SK-N-SH treated with all-trans-retinoic acid at 6 μM for 48 hours (cell line): ENCODE data around the gene ALPL.

Experiments used
- ATAC-seq: fragments of 200-7000 bp; cut with Tn5 transposase; 3 replicates; pipeline ENCODE4 v1.9.1; 2020; ENCODE audit warnings: mild to moderate bottlenecking, moderate library complexity
- ARNTL ChIP-seq: fragments of 450-650 bp; formaldehyde crosslinking; IDR thresholded peaks from 2 replicates; pipeline ENCODE4 v1.5.0; 2020; ENCODE audit warnings: low read depth, mild to moderate bottlenecking, moderate library complexity, borderline replicate concordance
- BACH2 ChIP-seq: fragments of 250-450 bp; sonication (Bioruptor Pico); IDR thresholded peaks from 2 replicates; pipeline ENCODE4 v1.9.0; 2021; ENCODE audit warnings: mild to moderate bottlenecking, borderline replicate concordance
- CSRNP3 ChIP-seq: fragments of 250-450 bp; sonication (Bioruptor Pico); IDR thresholded peaks from 2 replicates; pipeline ENCODE4 v1.5.1; 2021; ENCODE audit warnings: mild to moderate bottlenecking, moderate library complexity
- ESRRG ChIP-seq: fragments of 250-450 bp; sonication (Bioruptor Pico); IDR thresholded peaks from 2 replicates; pipeline ENCODE4 v1.6.1; 2021; ENCODE audit warnings: mild to moderate bottlenecking
- GLIS3 ChIP-seq: fragments of 250-450 bp; sonication (Bioruptor Pico); IDR thresholded peaks from 2 replicates; pipeline ENCODE4 v1.5.0; 2020; ENCODE audit warnings: mild to moderate bottlenecking, moderate library complexity
- ISL1 ChIP-seq: fragments of 250-450 bp; sonication (Bioruptor Pico); IDR thresholded peaks from 2 replicates; pipeline ENCODE4 v2.1.2; 2022; ENCODE audit warnings: mild to moderate bottlenecking, moderate library complexity
- OSR1 ChIP-seq: fragments of 250-450 bp; sonication (Bioruptor Pico); IDR thresholded peaks from 2 replicates; pipeline ENCODE4 v1.8.0; 2022; ENCODE audit warnings: moderate library complexity, mild to moderate bottlenecking, inconsistent platforms
- PPARA ChIP-seq: fragments of 250-450 bp; sonication (Bioruptor Pico); IDR thresholded peaks from 2 replicates; pipeline ENCODE4 v1.5.0; 2020; ENCODE audit warnings: mild to moderate bottlenecking, borderline replicate concordance
- RARB ChIP-seq: fragments of 250-450 bp; sonication (Bioruptor Pico); IDR thresholded peaks from 2 replicates; pipeline ENCODE4 v1.8.0; 2021; ENCODE audit warnings: mild to moderate bottlenecking, moderate library complexity
- SNAI2 ChIP-seq: fragments of 250-450 bp; sonication (Bioruptor Pico); IDR thresholded peaks from 2 replicates; pipeline ENCODE4 v1.5.0; 2020; ENCODE audit warnings: mild to moderate bottlenecking, moderate library complexity
- TCF4 ChIP-seq: fragments of 250-450 bp; sonication (Bioruptor Pico); IDR thresholded peaks from 2 replicates; pipeline ENCODE4 v1.8.0; 2021; ENCODE audit warnings: mild to moderate bottlenecking, moderate library complexity, borderline replicate concordance
- TOX ChIP-seq: fragments of 250-450 bp; sonication (Bioruptor Pico); IDR thresholded peaks from 2 replicates; pipeline ENCODE4 v1.8.0; 2021; ENCODE audit warnings: mild to moderate bottlenecking, moderate library complexity, borderline replicate concordance
- ZC3H10 ChIP-seq: fragments of 250-450 bp; sonication (Bioruptor Pico); IDR thresholded peaks from 2 replicates; pipeline ENCODE4 v1.5.1; 2021; ENCODE audit warnings: mild to moderate bottlenecking, moderate library complexity
- ZFP3 ChIP-seq: fragments of 250-450 bp; sonication (Bioruptor Pico); IDR thresholded peaks from 2 replicates; pipeline ENCODE4 v1.5.0; 2020; ENCODE audit warnings: mild to moderate bottlenecking, moderate library complexity
- ZFP30 ChIP-seq: fragments of 450-650 bp; formaldehyde crosslinking; IDR thresholded peaks from 2 replicates; pipeline ENCODE4 v1.5.0; 2022; ENCODE audit warnings: mild to moderate bottlenecking, moderate library complexity
- ZNF565 ChIP-seq: fragments of 450-650 bp; formaldehyde crosslinking; conservative IDR thresholded peaks from 2 replicates; pipeline ENCODE4 v1.5.0; 2020; ENCODE audit warnings: low read depth, mild to moderate bottlenecking, moderate library complexity
- ZNF70 ChIP-seq: fragments of 450-650 bp; formaldehyde crosslinking; IDR thresholded peaks from 2 replicates; pipeline ENCODE4 v1.5.0; 2020; ENCODE audit warnings: mild to moderate bottlenecking, moderate library complexity
- ZNF8 ChIP-seq: fragments of 450-650 bp; formaldehyde crosslinking; IDR thresholded peaks from 2 replicates; pipeline ENCODE4 v1.5.0; 2020; ENCODE audit warnings: mild to moderate bottlenecking, moderate library complexity
- TF ChIP-seq, protein P1 (sequence below): fragments of 250-450 bp; sonication (Bioruptor Pico); IDR thresholded peaks from 2 replicates; pipeline ENCODE4 v1.5.1; 2020; ENCODE audit warnings: low read depth, mild to moderate bottlenecking, moderate library complexity
- TF ChIP-seq, protein P2 (sequence below): fragments of 250-450 bp; sonication (Bioruptor Pico); IDR thresholded peaks from 2 replicates; pipeline ENCODE4 v1.8.0; 2021; ENCODE audit warnings: low read depth, mild to moderate bottlenecking, moderate library complexity, borderline replicate concordance
- TF ChIP-seq, protein P3 (sequence below): fragments of 250-450 bp; sonication (Bioruptor Pico); IDR thresholded peaks from 2 replicates; pipeline ENCODE4 v1.8.0; 2020; ENCODE audit warnings: mild to moderate bottlenecking, moderate library complexity, borderline replicate concordance
- TF ChIP-seq, protein P4 (sequence below): fragments of 250-450 bp; sonication (Bioruptor Pico); IDR thresholded peaks from 2 replicates; pipeline ENCODE4 v1.5.0; 2020; ENCODE audit warnings: mild to moderate bottlenecking, moderate library complexity

The ALPL gene

DNA sequence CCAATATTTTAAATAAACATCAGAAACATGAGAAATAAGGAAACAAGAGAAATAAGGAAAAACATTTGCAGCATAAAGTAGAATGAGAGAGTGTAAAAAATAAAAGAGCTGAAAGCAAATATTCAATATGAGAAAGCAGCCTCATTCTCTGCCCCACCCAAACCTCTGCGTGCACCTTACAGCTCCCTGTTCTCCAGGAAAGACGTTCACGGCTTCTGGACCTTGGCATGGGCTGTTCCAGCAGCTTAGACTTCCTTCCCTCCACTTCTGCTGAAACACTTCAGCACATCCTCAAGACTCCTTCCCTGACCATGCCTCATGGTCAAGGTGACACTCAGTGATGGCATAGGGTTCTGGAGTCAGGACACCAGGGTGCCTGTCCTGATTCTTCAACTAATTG lies 23.3 kb downstream of the ALPL start (continued):
- TF ChIP-seq ZNF8 (CRISPR knock-in tag) (no peak), ARNTL (CRISPR knock-in tag) (no peak), PPARA (CRISPR knock-in tag) (no peak), ZFP3 (no peak), SNAI2 (CRISPR knock-in tag) (no peak), ESRRG (no peak), ISL1 (CRISPR knock-in tag) (no peak), BACH2 (CRISPR knock-in tag) (no peak), ZFP30 (CRISPR knock-in tag) (no peak)

DNA sequence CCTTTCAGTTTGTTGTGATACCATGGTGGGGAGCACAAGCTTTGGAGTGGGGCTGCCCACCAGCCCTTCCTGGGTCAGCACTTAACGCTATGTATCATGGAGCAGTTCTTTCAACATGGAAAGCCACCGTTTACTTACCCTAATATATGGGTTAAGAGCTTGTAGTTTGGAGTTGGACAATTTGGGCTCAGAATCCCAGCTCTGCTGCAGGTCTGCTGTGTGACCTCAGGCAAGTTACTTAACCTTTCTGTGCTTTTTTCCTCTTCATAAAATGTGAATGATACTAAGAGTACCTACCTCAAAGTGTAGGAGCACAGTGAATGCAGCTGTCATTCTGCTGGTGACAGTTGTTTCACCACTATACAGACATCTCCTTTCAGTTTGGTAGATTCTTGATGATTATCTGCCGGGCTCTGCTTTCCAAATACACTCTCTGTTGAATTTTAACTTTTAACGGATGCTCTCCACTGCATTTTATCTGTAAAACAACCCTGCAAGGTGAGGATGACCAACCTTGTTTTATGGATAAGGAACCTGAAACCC lies 23.8 kb downstream of the ALPL start:
- no peak for ATAC-seq
- TF ChIP-seq CSRNP3 (CRISPR knock-in tag) (no peak), ZNF8 (CRISPR knock-in tag) (no peak), ESRRG (no peak), ZFP3 (no peak), RARB (CRISPR knock-in tag) (no peak), ZC3H10 (CRISPR knock-in tag) (no peak), TCF4 (no peak), ISL1 (CRISPR knock-in tag) (no peak), ZFP30 (CRISPR knock-in tag) (no peak), BACH2 (CRISPR knock-in tag) (no peak)
- TF ChIP-seq, protein P1, sequence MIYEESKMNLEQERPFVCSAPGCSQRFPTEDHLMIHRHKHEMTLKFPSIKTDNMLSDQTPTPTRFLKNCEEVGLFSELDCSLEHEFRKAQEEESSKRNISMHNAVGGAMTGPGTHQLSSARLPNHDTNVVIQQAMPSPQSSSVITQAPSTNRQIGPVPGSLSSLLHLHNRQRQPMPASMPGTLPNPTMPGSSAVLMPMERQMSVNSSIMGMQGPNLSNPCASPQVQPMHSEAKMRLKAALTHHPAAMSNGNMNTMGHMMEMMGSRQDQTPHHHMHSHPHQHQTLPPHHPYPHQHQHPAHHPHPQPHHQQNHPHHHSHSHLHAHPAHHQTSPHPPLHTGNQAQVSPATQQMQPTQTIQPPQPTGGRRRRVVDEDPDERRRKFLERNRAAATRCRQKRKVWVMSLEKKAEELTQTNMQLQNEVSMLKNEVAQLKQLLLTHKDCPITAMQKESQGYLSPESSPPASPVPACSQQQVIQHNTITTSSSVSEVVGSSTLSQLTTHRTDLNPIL (CRISPR knock-in tag) = no peak

DNA sequence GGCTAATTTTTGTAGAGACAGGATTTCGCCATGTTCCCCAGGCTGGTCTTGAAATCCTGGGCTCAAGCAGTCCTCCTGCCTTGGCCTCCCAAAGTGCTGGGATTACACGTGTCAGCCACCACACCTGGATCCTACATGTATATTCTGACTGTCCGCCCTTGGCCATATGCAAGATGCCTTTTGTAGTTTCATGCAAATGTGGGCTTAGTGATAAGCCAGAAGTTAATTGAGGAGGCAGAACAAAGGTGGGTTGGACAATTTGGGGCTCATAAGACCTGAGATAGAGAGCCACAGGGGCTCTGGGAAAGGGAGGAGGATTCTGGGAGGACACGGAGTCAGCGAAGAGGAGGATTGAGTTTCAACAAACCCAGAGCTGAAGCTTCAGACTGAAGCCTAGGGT lies 24.9 kb downstream of the ALPL start:
- no peak for TF ChIP-seq GLIS3 (CRISPR knock-in tag)
- no peak for TF ChIP-seq ISL1 (CRISPR knock-in tag)
- no peak for TF ChIP-seq OSR1 (CRISPR knock-in tag)
- TF ChIP-seq, protein P2, sequence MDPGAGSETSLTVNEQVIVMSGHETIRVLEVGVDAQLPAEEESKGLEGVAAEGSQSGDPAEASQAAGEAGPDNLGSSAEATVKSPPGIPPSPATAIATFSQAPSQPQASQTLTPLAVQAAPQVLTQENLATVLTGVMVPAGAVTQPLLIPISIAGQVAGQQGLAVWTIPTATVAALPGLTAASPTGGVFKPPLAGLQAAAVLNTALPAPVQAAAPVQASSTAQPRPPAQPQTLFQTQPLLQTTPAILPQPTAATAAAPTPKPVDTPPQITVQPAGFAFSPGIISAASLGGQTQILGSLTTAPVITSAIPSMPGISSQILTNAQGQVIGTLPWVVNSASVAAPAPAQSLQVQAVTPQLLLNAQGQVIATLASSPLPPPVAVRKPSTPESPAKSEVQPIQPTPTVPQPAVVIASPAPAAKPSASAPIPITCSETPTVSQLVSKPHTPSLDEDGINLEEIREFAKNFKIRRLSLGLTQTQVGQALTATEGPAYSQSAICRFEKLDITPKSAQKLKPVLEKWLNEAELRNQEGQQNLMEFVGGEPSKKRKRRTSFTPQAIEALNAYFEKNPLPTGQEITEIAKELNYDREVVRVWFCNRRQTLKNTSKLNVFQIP (CRISPR knock-in tag) = no peak
- TF ChIP-seq PPARA (CRISPR knock-in tag) = no peak
- TF ChIP-seq TOX = no peak
- no peak for TF ChIP-seq BACH2 (CRISPR knock-in tag)
- no peak for TF ChIP-seq CSRNP3 (CRISPR knock-in tag)
- no peak for TF ChIP-seq ARNTL (CRISPR knock-in tag)
- TF ChIP-seq TCF4 = no peak
- no peak for TF ChIP-seq SNAI2 (CRISPR knock-in tag)
- no peak for TF ChIP-seq ZNF70 (CRISPR knock-in tag)
- TF ChIP-seq, protein P3, sequence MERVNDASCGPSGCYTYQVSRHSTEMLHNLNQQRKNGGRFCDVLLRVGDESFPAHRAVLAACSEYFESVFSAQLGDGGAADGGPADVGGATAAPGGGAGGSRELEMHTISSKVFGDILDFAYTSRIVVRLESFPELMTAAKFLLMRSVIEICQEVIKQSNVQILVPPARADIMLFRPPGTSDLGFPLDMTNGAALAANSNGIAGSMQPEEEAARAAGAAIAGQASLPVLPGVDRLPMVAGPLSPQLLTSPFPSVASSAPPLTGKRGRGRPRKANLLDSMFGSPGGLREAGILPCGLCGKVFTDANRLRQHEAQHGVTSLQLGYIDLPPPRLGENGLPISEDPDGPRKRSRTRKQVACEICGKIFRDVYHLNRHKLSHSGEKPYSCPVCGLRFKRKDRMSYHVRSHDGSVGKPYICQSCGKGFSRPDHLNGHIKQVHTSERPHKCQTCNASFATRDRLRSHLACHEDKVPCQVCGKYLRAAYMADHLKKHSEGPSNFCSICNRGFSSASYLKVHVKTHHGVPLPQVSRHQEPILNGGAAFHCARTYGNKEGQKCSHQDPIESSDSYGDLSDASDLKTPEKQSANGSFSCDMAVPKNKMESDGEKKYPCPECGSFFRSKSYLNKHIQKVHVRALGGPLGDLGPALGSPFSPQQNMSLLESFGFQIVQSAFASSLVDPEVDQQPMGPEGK (CRISPR knock-in tag) = no peak
- no peak for TF ChIP-seq ZNF565 (CRISPR knock-in tag)
- TF ChIP-seq, protein P4, sequence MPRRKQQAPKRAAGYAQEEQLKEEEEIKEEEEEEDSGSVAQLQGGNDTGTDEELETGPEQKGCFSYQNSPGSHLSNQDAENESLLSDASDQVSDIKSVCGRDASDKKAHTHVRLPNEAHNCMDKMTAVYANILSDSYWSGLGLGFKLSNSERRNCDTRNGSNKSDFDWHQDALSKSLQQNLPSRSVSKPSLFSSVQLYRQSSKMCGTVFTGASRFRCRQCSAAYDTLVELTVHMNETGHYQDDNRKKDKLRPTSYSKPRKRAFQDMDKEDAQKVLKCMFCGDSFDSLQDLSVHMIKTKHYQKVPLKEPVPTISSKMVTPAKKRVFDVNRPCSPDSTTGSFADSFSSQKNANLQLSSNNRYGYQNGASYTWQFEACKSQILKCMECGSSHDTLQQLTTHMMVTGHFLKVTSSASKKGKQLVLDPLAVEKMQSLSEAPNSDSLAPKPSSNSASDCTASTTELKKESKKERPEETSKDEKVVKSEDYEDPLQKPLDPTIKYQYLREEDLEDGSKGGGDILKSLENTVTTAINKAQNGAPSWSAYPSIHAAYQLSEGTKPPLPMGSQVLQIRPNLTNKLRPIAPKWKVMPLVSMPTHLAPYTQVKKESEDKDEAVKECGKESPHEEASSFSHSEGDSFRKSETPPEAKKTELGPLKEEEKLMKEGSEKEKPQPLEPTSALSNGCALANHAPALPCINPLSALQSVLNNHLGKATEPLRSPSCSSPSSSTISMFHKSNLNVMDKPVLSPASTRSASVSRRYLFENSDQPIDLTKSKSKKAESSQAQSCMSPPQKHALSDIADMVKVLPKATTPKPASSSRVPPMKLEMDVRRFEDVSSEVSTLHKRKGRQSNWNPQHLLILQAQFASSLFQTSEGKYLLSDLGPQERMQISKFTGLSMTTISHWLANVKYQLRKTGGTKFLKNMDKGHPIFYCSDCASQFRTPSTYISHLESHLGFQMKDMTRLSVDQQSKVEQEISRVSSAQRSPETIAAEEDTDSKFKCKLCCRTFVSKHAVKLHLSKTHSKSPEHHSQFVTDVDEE (CRISPR knock-in tag) = no peak
- TF ChIP-seq ZC3H10 (CRISPR knock-in tag) = no peak
- TF ChIP-seq ZFP3 = no peak

More for the DNA sequence above, 24.9 kb downstream of the ALPL start:
- no peak for ATAC-seq
